OCI-LY7 (cell line): ENCODE data around the gene ZNF586.

ENCODE experiments used
- EZH2phosphoT487 ChIP-seq: fragments of 200-600 bp; sonication (generic); IDR thresholded peaks from 2 replicates; pipeline ENCODE4 v1.6.1; 2018; ENCODE audit warnings: low read depth, borderline replicate concordance, mild to moderate bottlenecking, mixed run types, antibody characterized with exemption, low read length, moderate library complexity, mixed read lengths
- TF ChIP-seq, protein P1 (sequence below): fragments of 200-600 bp; sonication (generic); conservative IDR thresholded peaks from 2 replicates; pipeline ENCODE4 v1.5.1; 2014; ENCODE audit warnings: mild to moderate bottlenecking, antibody characterized with exemption, low read length, moderate library complexity, mixed read lengths

DNA sequence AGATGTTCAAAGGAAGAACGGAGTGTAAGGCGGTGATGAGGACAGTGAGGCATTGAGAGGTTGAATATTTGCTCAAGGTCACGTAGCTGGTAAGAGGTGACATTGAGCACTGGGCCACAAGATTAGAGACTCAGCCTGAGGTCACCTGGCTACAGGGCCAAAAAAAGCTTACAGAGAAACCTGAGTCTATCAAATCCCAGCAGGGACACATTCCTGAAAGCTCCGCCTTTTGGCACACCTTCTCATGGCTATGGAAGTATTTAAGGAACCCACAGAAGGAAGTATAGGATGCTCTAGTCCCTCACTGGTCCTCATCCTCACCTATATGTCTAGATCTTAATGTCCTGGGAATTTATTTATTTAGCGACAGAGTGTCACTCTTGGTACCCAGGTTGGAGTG lies 17.4 kb downstream of the ZNF586 start:
- TF ChIP-seq, protein P1, sequence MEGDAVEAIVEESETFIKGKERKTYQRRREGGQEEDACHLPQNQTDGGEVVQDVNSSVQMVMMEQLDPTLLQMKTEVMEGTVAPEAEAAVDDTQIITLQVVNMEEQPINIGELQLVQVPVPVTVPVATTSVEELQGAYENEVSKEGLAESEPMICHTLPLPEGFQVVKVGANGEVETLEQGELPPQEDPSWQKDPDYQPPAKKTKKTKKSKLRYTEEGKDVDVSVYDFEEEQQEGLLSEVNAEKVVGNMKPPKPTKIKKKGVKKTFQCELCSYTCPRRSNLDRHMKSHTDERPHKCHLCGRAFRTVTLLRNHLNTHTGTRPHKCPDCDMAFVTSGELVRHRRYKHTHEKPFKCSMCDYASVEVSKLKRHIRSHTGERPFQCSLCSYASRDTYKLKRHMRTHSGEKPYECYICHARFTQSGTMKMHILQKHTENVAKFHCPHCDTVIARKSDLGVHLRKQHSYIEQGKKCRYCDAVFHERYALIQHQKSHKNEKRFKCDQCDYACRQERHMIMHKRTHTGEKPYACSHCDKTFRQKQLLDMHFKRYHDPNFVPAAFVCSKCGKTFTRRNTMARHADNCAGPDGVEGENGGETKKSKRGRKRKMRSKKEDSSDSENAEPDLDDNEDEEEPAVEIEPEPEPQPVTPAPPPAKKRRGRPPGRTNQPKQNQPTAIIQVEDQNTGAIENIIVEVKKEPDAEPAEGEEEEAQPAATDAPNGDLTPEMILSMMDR, result no peak
- no peak for TF ChIP-seq EZH2phosphoT487
